Measurements from ENCODE around the gene TBATA.
A peak's percentile ranks its signal among the peaks of the same experiment; 100 is the strongest.

TBATA gene

DNA sequence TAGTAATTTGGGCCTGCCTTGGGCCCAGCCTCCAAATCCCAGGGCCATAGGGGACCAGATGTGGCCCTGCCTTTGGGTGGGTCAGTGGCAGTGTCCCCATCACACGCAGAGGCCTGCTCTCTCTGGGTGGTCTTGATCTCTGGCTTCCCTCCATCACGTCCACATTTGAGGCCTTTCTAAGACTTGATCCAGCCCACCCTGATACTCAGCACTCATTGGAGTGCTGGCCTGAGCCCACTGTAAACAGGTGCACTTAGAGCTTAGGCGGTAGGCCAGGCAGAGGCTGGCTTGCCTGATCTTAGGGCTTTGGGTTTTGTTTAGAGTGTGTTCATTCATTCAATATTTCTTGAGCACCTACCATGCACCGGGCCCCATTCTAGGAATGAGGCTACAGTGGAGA is 52.6 kb downstream of the TBATA start (continued):
- no peak for TF ChIP-seq PBX3 (CRISPR knock-in tag; IDR thresholded peaks at IDR 0.05)
- no peak for TF ChIP-seq MZF1 (tag by site-specific recombination; IDR thresholded peaks at IDR 0.05; ENCODE audit: borderline replicate concordance)
- no peak for TF ChIP-seq ZNF280C (tag by site-specific recombination; IDR thresholded peaks at IDR 0.05)
- TF ChIP-seq ZNF830 (tag by site-specific recombination; IDR thresholded peaks at IDR 0.05; ENCODE audit: low read depth) = no peak
- no peak for TF ChIP-seq ZNF48 (tag by site-specific recombination; IDR thresholded peaks at IDR 0.05)

- no peak overlapping the region for H3K4me3 ChIP-seq (ENCODE audit: low read depth, low read length)
- ChIA-PET POLR2A (no interaction called here), CTCF (interaction anchor here (1.2 to 1.4 kb wide), 2 partner anchors 8 to 181 kb away, joined by 3 read pairs; no protein-coding TSS in a partner anchor)
- no peaks in the 10 kb centered on the region for H3K9me3 ChIP-seq (ENCODE audit: control insufficient read depth, insufficient read depth, low read depth, low read length)
- H3K4me1 ChIP-seq (ENCODE audit: control insufficient read depth, insufficient read depth, low read length) = no peaks in the 10 kb centered on the region
- H3K27ac ChIP-seq (ENCODE audit: extremely low read depth, low read depth, low read length) = no peak overlapping the region
- TF ChIP-seq ZSCAN5A (tag by site-specific recombination; IDR thresholded peaks at IDR 0.05) (no peak), ZEB2 (tag by site-specific recombination; IDR thresholded peaks at IDR 0.05) (no peak), ZNF658 (tag by site-specific recombination; IDR thresholded peaks at IDR 0.05) (no peak), ZNF140 (tag by site-specific recombination; IDR thresholded peaks at IDR 0.05) (no peak), ZFP37 (tag by site-specific recombination; IDR thresholded peaks at IDR 0.05) (no peak), ZNF544 (tag by site-specific recombination; IDR thresholded peaks at IDR 0.05) (no peak)
- TF ChIP-seq, protein P1, sequence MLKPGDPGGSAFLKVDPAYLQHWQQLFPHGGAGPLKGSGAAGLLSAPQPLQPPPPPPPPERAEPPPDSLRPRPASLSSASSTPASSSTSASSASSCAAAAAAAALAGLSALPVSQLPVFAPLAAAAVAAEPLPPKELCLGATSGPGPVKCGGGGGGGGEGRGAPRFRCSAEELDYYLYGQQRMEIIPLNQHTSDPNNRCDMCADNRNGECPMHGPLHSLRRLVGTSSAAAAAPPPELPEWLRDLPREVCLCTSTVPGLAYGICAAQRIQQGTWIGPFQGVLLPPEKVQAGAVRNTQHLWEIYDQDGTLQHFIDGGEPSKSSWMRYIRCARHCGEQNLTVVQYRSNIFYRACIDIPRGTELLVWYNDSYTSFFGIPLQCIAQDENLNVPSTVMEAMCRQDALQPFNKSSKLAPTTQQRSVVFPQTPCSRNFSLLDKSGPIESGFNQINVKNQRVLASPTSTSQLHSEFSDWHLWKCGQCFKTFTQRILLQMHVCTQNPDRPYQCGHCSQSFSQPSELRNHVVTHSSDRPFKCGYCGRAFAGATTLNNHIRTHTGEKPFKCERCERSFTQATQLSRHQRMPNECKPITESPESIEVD (tag by site-specific recombination; IDR thresholded peaks at IDR 0.05) = no peak
- H3K36me3 ChIP-seq (ENCODE audit: control insufficient read depth in 2 of 2, insufficient read depth in 1 of 2, low read length in 2 of 2) = no peaks in the 10 kb centered on the region
Observed at GRCh38 chr10:70730955-70731354, 54.2 kb downstream of the TBATA start.

GRCh38 chr10:70729763-70730357 is 55.3 kb downstream of the TBATA start:
- Histone ChIP-seq H3K36me3 (ENCODE audit: control insufficient read depth in 2 of 2, insufficient read depth in 1 of 2, low read length in 2 of 2) (no peaks in the 10 kb centered on the region), H3K4me1 (ENCODE audit: control insufficient read depth, insufficient read depth, low read length) (no peaks in the 10 kb centered on the region), H3K27ac (ENCODE audit: extremely low read depth, low read depth, low read length) (no peak overlapping the region), H3K4me3 (ENCODE audit: low read depth, low read length) (no peak overlapping the region), H3K9me3 (ENCODE audit: control insufficient read depth, insufficient read depth, low read depth, low read length) (no peaks in the 10 kb centered on the region)
- CTCF ChIA-PET = interaction anchor here (1.2 to 1.4 kb wide), 2 partner anchors 9 to 180 kb away, joined by 3 read pairs; no protein-coding TSS in a partner anchor
- POLR2A ChIA-PET = no interaction called here
- TF ChIP-seq ZNF596 (tag by site-specific recombination; IDR thresholded peaks at IDR 0.05) = no peak
- TF ChIP-seq ZFHX2 (tag by site-specific recombination; conservative IDR thresholded peaks at IDR 0.05) = 0 out of 2 replicates have a peak, but pooled peaks have one; percentile 6
- TF ChIP-seq ZIC2 (tag by site-specific recombination; IDR thresholded peaks at IDR 0.05) = peak; percentile 69
- no peak for TF ChIP-seq ZNF660 (tag by site-specific recombination; IDR thresholded peaks at IDR 0.05)
- TF ChIP-seq ZNF629 (tag by site-specific recombination; IDR thresholded peaks at IDR 0.05) = no peak
